ENCODE data around the gene ROGDI. TPM values are rescaled to one million over a fixed set of nuclear protein-coding genes. Genes with fewer than 3 reads are reported as not detected.
A peak's percentile ranks its signal among the peaks of the same experiment; 100 is the strongest.

Gene ROGDI
- total RNA-seq, 4 donors from 2014 or later: 9.8 to 16.1 (median 12.2) TPM

- H3K36me3 ChIP-seq: peaks cover 82% of the 10 kb centered on the region
- H3K27ac ChIP-seq: no peak overlapping the region
- no peak overlapping the region for H3K4me3 ChIP-seq
- H3K9me3 ChIP-seq: no peaks in the 10 kb centered on the region
- WGBS: 86% methylated on average over 6 of the region's 6 CpGs
- no peak for TF ChIP-seq POLR2AphosphoS5 (IDR thresholded peaks at IDR 0.05)
- no peak for TF ChIP-seq POLR2A (IDR thresholded peaks at IDR 0.05)
- TF ChIP-seq CTCF (IDR thresholded peaks at IDR 0.05): no peak
- no peak for TF ChIP-seq EP300 (IDR thresholded peaks at IDR 0.05)
- DNase-seq (ENCODE audit: low spot score in 2 of 2): no peak
- H3K27me3 ChIP-seq: no peaks in the 10 kb centered on the region
- no peaks in the 10 kb centered on the region for H3K4me1 ChIP-seq
These were observed 30.4 kb upstream of the ROGDI start for GRCh38 chr16:4832698-4833343.

- TF ChIP-seq EP300 (IDR thresholded peaks at IDR 0.05) (no peak), POLR2AphosphoS5 (IDR thresholded peaks at IDR 0.05) (no peak), CTCF (IDR thresholded peaks at IDR 0.05) (no peak)
- Histone ChIP-seq H3K27ac (no peak overlapping the region), H3K4me3 (no peak overlapping the region), H3K4me1 (no peaks in the 10 kb centered on the region), H3K9me3 (no peaks in the 10 kb centered on the region), H3K27me3 (no peaks in the 10 kb centered on the region), H3K36me3 (peaks cover 80% of the 10 kb centered on the region)
- WGBS: 96% methylated on average over 8 of the region's 8 CpGs
- DNase-seq (ENCODE audit: low spot score in 2 of 2): peak in 1 of 2 donors; percentile 11
These were observed 29.2 kb upstream of the ROGDI start for GRCh38 chr16:4831616-4832015.

DNA sequence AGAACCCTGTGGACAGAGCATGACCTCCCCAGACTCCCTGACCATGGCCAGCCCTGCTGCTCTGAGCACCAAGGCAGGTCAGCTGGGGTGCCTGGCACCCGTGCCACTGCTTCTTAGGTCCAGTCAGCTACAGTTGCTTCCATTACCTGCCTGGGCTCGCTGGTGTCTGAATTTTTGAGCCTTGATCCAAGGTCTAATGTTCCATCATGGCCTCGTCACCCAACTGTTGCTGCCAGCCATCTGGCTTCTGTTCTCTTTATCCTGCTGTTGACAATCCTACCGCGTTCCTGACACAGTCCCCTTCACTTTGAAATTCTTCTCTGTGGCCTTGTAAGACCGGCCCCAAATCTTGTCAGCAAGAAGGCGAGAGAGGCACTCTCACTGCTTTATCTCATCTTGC, 28.0 kb upstream of the ROGDI start:
- 88% methylated on average over 6 of the region's 7 CpGs for WGBS
- Histone ChIP-seq H3K27ac (no peak overlapping the region), H3K27me3 (no peaks in the 10 kb centered on the region), H3K9me3 (no peaks in the 10 kb centered on the region), H3K4me3 (no peak overlapping the region), H3K4me1 (no peaks in the 10 kb centered on the region), H3K36me3 (peaks cover 83% of the 10 kb centered on the region)
- no peak for DNase-seq (ENCODE audit: low spot score in 2 of 2)
- TF ChIP-seq POLR2A (IDR thresholded peaks at IDR 0.05) (no peak), POLR2AphosphoS5 (IDR thresholded peaks at IDR 0.05) (no peak), CTCF (IDR thresholded peaks at IDR 0.05) (no peak), EP300 (IDR thresholded peaks at IDR 0.05) (no peak)

DNA sequence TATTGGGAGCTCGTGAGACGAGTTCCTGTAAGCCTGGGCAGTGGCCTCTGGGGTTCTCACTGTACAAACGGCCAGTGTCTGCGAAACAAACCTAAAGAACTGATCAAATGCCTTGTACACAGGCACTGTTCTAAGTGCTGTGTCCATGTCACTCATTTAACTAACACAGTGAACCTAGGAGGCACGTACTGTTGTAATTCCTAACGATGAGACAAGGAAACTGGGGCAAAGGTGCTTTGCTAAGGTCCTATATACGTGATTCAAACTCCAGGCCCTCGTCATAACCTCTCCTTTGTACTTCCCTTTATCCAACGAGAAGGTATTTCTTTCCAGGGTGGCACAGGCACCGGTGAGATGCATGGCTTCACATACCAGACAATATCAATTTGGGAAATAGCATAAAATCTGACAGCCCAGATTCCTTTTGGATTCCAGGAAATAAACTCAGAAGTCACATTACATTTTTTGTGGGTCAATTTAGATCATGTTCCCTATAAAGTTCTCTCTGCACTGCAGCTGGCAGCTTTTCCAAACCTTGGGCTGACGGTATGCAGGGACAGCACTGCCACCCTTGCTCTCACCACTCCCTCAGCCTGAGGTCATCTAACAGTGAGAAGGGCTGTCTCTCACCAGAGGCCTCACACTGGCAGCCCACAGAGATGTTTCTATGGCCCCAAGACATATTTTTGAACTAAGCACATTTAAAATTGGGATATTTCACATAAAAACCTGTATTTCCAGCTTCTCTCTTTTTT, 26.3 kb upstream of the ROGDI start:
- no peaks in the 10 kb centered on the region for H3K27me3 ChIP-seq
- H3K9me3 ChIP-seq: no peaks in the 10 kb centered on the region
- TF ChIP-seq CTCF (IDR thresholded peaks at IDR 0.05) (no peak), EP300 (IDR thresholded peaks at IDR 0.05) (no peak), POLR2A (IDR thresholded peaks at IDR 0.05) (no peak), POLR2AphosphoS5 (IDR thresholded peaks at IDR 0.05) (no peak)
- H3K4me1 ChIP-seq: no peaks in the 10 kb centered on the region
- DNase-seq (ENCODE audit: low spot score in 2 of 2): no peak
- H3K27ac ChIP-seq: no peak overlapping the region
- peaks cover 87% of the 10 kb centered on the region for H3K36me3 ChIP-seq
- H3K4me3 ChIP-seq: no peak overlapping the region
- 93% methylated on average over 11 of the region's 11 CpGs for WGBS

DNA sequence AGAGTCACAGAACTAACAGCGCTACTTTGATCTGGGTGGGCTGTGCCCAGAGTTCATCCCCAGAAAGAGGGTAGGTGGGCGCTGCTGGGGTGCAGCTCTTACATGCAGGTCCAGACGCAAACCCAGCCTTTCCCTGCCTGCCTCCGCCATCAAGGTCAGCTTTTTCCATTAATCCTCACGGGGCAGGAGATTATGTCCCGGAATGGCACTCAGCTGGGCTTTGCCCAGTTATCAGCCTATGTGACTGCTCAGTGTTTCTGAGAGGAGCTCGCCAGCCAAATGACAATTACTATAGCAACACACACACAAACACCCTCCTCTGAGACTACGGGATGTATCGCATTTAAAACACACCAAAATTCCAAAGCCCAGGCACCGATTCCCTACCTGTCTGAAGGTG, 24.5 kb upstream of the ROGDI start:
- no peak for DNase-seq (ENCODE audit: low spot score in 2 of 2)
- TF ChIP-seq POLR2AphosphoS5 (IDR thresholded peaks at IDR 0.05) (no peak), CTCF (IDR thresholded peaks at IDR 0.05) (no peak), EP300 (IDR thresholded peaks at IDR 0.05) (no peak), POLR2A (IDR thresholded peaks at IDR 0.05) (no peak)
- no peak overlapping the region for H3K27ac ChIP-seq
- peaks cover 93% of the 10 kb centered on the region for H3K36me3 ChIP-seq
- no peaks in the 10 kb centered on the region for H3K4me1 ChIP-seq
- H3K27me3 ChIP-seq: no peaks in the 10 kb centered on the region
- H3K4me3 ChIP-seq: no peak overlapping the region
- 92% methylated on average over 9 of the region's 10 CpGs for WGBS
- H3K9me3 ChIP-seq: no peaks in the 10 kb centered on the region

Measured in suprapubic skin (tissue), 4 donors.